Liver (tissue), 9 donors: Measurements from ENCODE around the gene RNF133. TPM values are rescaled to one million over a fixed set of nuclear protein-coding genes. Genes with fewer than 3 reads are reported as not detected.

Source experiments
- DNase-seq: peaks from one replicate; pipeline ENCODE4 v3.0.0-alpha.2; 2017; ENCODE audit warnings: low spot score
- H3K27ac ChIP-seq, 2 donors: one replicate each; pipeline ENCODE4 v1.7.0; 2013; ENCODE audit warnings: inconsistent platforms in 2 of 2, low read length in 2 of 2, control low read depth in 1 of 2, low read depth in 1 of 2, mild to moderate bottlenecking in 1 of 2
- H3K27me3 ChIP-seq, 4 donors: one replicate each; pipeline versions ENCODE4 v1.6.1 to v1.7.0; 2013; ENCODE audit warnings: low read length in 3 of 4, inconsistent platforms in 1 of 4, mild to moderate bottlenecking in 1 of 4, moderate library complexity in 1 of 4; ENCODE audit not compliant: control insufficient read depth in 4 of 4, insufficient read depth in 4 of 4
- H3K36me3 ChIP-seq, 4 donors: one replicate each; pipeline versions ENCODE4 v1.6.1 to v1.7.0; 2013; ENCODE audit warnings: low read length in 3 of 4, mild to moderate bottlenecking in 3 of 4, low read depth in 1 of 4, moderate library complexity in 1 of 4; ENCODE audit not compliant: control insufficient read depth in 4 of 4, insufficient read depth in 3 of 4
- H3K4me1 ChIP-seq, 4 donors: one replicate each; pipeline versions ENCODE4 v1.6.1 to v1.7.0; 2013; ENCODE audit warnings: low read length in 3 of 4, mild to moderate bottlenecking in 3 of 4, moderate library complexity in 1 of 4; ENCODE audit not compliant: control insufficient read depth in 4 of 4, insufficient read depth in 4 of 4
- H3K4me3 ChIP-seq, 3 donors: one replicate each; pipeline versions ENCODE4 v1.6.1 to v1.7.0; 2013; ENCODE audit warnings: low read length in 3 of 3, control low read depth in 1 of 3, low read depth in 1 of 3, mild to moderate bottlenecking in 1 of 3
- H3K9ac ChIP-seq, 2 donors: one replicate each; pipeline ENCODE4 v1.7.0; 2013; ENCODE audit warnings: low read length in 2 of 2, mild to moderate bottlenecking in 2 of 2, moderate library complexity in 2 of 2, control low read depth in 1 of 2, low read depth in 1 of 2
- H3K9me3 ChIP-seq, 4 donors: one replicate each; pipeline versions ENCODE4 v1.6.1 to v1.7.0; 2013; ENCODE audit warnings: low read length in 3 of 4; ENCODE audit not compliant: control insufficient read depth in 4 of 4
- ATF3 ChIP-seq: IDR thresholded peaks from 2 replicates; pipeline ENCODE4 v1.6.1; 2016; ENCODE audit warnings: antibody characterized with exemption
- CTCF ChIP-seq: fragments of 150-350 bp; IDR thresholded peaks from 2 replicates; pipeline ENCODE4 v1.5.1; 2017; ENCODE audit warnings: improper control_type of control experiment, low read depth, low read length; ENCODE audit not compliant: missing input control
- EGR1 ChIP-seq, 2 donors: IDR thresholded peaks; 2 replicates each; pipeline ENCODE4 v1.6.1; 2016 to 2018; ENCODE audit warnings: antibody characterized with exemption in 2 of 2, low read depth in 2 of 2
- FOXA1 ChIP-seq: IDR thresholded peaks from 2 replicates; pipeline ENCODE4 v1.6.1; 2016; ENCODE audit warnings: antibody characterized with exemption
- FOXA2 ChIP-seq: IDR thresholded peaks from 2 replicates; pipeline ENCODE4 v1.6.1; 2016; ENCODE audit warnings: antibody characterized with exemption
- GABPA ChIP-seq, 2 donors: IDR thresholded peaks in 1 of 2; conservative IDR thresholded peaks in 1 of 2; 2 replicates each; pipeline ENCODE4 v1.6.1; 2016; ENCODE audit warnings: antibody characterized with exemption in 2 of 2, mild to moderate bottlenecking in 1 of 2, moderate library complexity in 1 of 2
- HNF4A ChIP-seq, 2 donors: conservative IDR thresholded peaks; 2 replicates each; pipeline ENCODE4 v1.6.1; 2016; ENCODE audit warnings: antibody characterized with exemption in 2 of 2, mild to moderate bottlenecking in 2 of 2
- HNF4G ChIP-seq: IDR thresholded peaks from 2 replicates; pipeline ENCODE4 v1.6.1; 2016; ENCODE audit warnings: antibody characterized with exemption
- JUND ChIP-seq, 2 donors: IDR thresholded peaks; 2 replicates each; pipeline ENCODE4 v1.6.1; 2016; ENCODE audit warnings: antibody characterized with exemption in 2 of 2
- MAX ChIP-seq: IDR thresholded peaks from 2 replicates; pipeline ENCODE4 v1.6.1; 2016; ENCODE audit warnings: antibody characterized with exemption
- NR2F2 ChIP-seq: IDR thresholded peaks from 2 replicates; pipeline ENCODE4 v1.6.1; 2016; ENCODE audit warnings: antibody characterized with exemption
- RAD21 ChIP-seq, 2 donors: IDR thresholded peaks; 2 replicates each; pipeline ENCODE4 v1.6.1; 2016; ENCODE audit warnings: antibody characterized with exemption in 2 of 2, mild to moderate bottlenecking in 2 of 2
- REST ChIP-seq: IDR thresholded peaks from 2 replicates; pipeline ENCODE4 v1.6.1; 2016; ENCODE audit warnings: antibody characterized with exemption, mild to moderate bottlenecking
- RXRA ChIP-seq, 2 donors: IDR thresholded peaks; 2 replicates each; pipeline ENCODE4 v1.6.1; 2017 to 2018; ENCODE audit warnings: antibody characterized with exemption in 2 of 2, mild to moderate bottlenecking in 1 of 2
- TAF1 ChIP-seq: conservative IDR thresholded peaks from 2 replicates; pipeline ENCODE4 v1.6.1; 2016; ENCODE audit warnings: antibody characterized with exemption, mild to moderate bottlenecking
- YY1 ChIP-seq: IDR thresholded peaks from 2 replicates; pipeline ENCODE4 v1.6.1; 2016; ENCODE audit warnings: antibody characterized with exemption, mild to moderate bottlenecking
- ZBTB33 ChIP-seq: IDR thresholded peaks from 2 replicates; pipeline ENCODE4 v1.6.1; 2016; ENCODE audit warnings: antibody characterized with exemption
- WGBS: extraction: QIAGEN DNeasy Blood & Tissue Kit; methylation state at CpG from one replicate; pipeline ENCODE4 v1.1.7; 2013; 5-methylcytosine and 5-hydroxymethylcytosine counted together
- polyA plus RNA-seq, 2 donors: library from polyadenylated mRNA; stranded (reverse) in 1 of 2; unstranded in 1 of 2; fragments of 200-250 nt in 1 of 2; fragments of >200 nt in 1 of 2; fragmentation: Nextera tagmentation in 1 of 2; extraction: Ambion mirVana in 1 of 2; gene quantifications; one replicate each; pipeline versions ENCODE4 v1.2.1 to v1.2.3, GENCODE V29; 2013 to 2015
- total RNA-seq, 2 donors: library from RNA; depleted of rRNA; stranded (reverse); fragments of >200 nt; gene quantifications; one replicate each; pipeline ENCODE4 v1.2.3, GENCODE V29; 2014
- donor health status: healthy.
- donor health status: healthy.
- donor health status: healthy.
- donor health status: healthy.
- donor health status: healthy.

Gene RNF133
- total and polyA plus RNA-seq, 4 donors = 0.14 to 2.8 TPM; not detected in 2

GRCh38 chr7:122652876-122653275 lies 46.0 kb downstream of the RNF133 start:
- no peak overlapping the region for H3K27ac ChIP-seq
- DNase-seq = no peak
- 74% methylated on average over 4 of the region's 4 CpGs for WGBS
- H3K4me1 ChIP-seq = no peaks in the 10 kb centered on the region
- no peaks in the 10 kb centered on the region for H3K9me3 ChIP-seq
- no peak overlapping the region for H3K4me3 ChIP-seq
- no peaks in the 10 kb centered on the region for H3K36me3 ChIP-seq
- no peaks in the 10 kb centered on the region for H3K27me3 ChIP-seq
- no peak for TF ChIP-seq RXRA (IDR thresholded peaks at IDR 0.05)
- TF ChIP-seq ATF3 = no peak
- no peak for TF ChIP-seq TAF1
- no peak for TF ChIP-seq GABPA (IDR thresholded peaks at IDR 0.05 in 1 of 2, conservative IDR thresholded peaks at IDR 0.05 in 1 of 2)
- no peak for TF ChIP-seq MAX
- TF ChIP-seq HNF4A (conservative IDR thresholded peaks at IDR 0.05) = no peak
- TF ChIP-seq ZBTB33 = no peak
- TF ChIP-seq JUND (IDR thresholded peaks at IDR 0.05) = no peak
- no peak for TF ChIP-seq REST
- no peak for TF ChIP-seq EGR1 (IDR thresholded peaks at IDR 0.05; ENCODE audit: low read depth in 2 of 2)
- TF ChIP-seq NR2F2 = no peak
- TF ChIP-seq FOXA2 = no peak
- no peak for TF ChIP-seq FOXA1
- TF ChIP-seq RAD21 (IDR thresholded peaks at IDR 0.05) = no peak
- no peak for TF ChIP-seq YY1
- no peak for TF ChIP-seq CTCF
- H3K9ac ChIP-seq = no peak overlapping the region

- H3K27ac ChIP-seq = no peak overlapping the region
- H3K4me3 ChIP-seq = no peak overlapping the region
- no peaks in the 10 kb centered on the region for H3K4me1 ChIP-seq
- no peaks in the 10 kb centered on the region for H3K27me3 ChIP-seq
- no peaks in the 10 kb centered on the region for H3K9me3 ChIP-seq
- WGBS = 86% methylated on average over 2 of the region's 2 CpGs
- DNase-seq = no peak
- H3K9ac ChIP-seq = no peak overlapping the region
- H3K36me3 ChIP-seq = no peaks in the 10 kb centered on the region
- no peak for TF ChIP-seq TAF1
- TF ChIP-seq REST = no peak
- TF ChIP-seq HNF4G = no peak
- no peak for TF ChIP-seq NR2F2
- no peak for TF ChIP-seq FOXA2
- TF ChIP-seq MAX = no peak
- no peak for TF ChIP-seq FOXA1
- TF ChIP-seq CTCF = no peak
These were observed 47.5 kb downstream of the RNF133 start for GRCh38 chr7:122651451-122651850.
